ENCODE measurements around the gene E2F6.

DNA sequence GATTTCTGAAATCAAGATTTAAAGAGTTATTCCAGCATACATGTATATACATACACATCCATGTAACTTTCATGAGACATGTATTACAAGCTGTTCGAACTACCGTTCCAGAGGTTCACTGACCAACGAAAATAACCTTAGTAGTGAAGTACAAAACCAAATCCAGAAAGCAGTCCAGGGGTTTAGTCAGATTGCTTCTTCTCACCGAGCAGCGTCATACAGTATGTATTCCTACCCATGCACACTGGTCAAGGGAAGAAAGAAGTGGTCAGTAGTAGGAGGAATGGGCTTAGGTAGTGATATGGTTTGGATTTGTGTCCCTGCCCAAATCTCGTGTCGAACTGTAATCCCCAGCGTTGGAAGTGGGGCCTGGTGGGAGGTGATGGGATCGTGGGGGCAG is 45.3 kb downstream of the E2F6 start:
- TF ChIP-seq, protein P1, sequence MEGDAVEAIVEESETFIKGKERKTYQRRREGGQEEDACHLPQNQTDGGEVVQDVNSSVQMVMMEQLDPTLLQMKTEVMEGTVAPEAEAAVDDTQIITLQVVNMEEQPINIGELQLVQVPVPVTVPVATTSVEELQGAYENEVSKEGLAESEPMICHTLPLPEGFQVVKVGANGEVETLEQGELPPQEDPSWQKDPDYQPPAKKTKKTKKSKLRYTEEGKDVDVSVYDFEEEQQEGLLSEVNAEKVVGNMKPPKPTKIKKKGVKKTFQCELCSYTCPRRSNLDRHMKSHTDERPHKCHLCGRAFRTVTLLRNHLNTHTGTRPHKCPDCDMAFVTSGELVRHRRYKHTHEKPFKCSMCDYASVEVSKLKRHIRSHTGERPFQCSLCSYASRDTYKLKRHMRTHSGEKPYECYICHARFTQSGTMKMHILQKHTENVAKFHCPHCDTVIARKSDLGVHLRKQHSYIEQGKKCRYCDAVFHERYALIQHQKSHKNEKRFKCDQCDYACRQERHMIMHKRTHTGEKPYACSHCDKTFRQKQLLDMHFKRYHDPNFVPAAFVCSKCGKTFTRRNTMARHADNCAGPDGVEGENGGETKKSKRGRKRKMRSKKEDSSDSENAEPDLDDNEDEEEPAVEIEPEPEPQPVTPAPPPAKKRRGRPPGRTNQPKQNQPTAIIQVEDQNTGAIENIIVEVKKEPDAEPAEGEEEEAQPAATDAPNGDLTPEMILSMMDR (conservative IDR thresholded peaks at IDR 0.05; ENCODE audit: low read length): no peak
- TF ChIP-seq EZH2phosphoT487 (IDR thresholded peaks at IDR 0.05; ENCODE audit: borderline replicate concordance): no peak

Measured in Loucy (cell line).